Stimulated activated CD4-positive, alpha-beta T cell treated with anti-CD3 and anti-CD28 coated beads, TNF-alpha, amount 100 ng/mL, for 1 hour (primary cell): ENCODE data around the gene C17orf113.

ENCODE experiments used
- DNase-seq, 3 donors: peaks; one replicate each; pipeline ENCODE4 v3.0.0-alpha.2; 2020; ENCODE audit warnings: low read depth in 3 of 3, low spot score in 1 of 3

C17orf113 gene

GRCh38 chr17:42050393-42051012 lies at the start of gene C17orf113:
Gene C17orf113 (minus strand): TSS chr17:42050601. CDS start chr17:42043376, 7,225 bp downstream.
- peak in 1 of 3 donors; percentile 20 for DNase-seq

GRCh38 chr17:42098730-42099399 lies 48.5 kb upstream of the C17orf113 start:
- DNase-seq: no peak

- DNase-seq: peak in 1 of 3 donors; percentile 49
Measured at GRCh38 chr17:42097691-42098631, 47.6 kb upstream of the C17orf113 start, which contains the start of gene ZNF385C. Gene ZNF385C (minus strand): TSS chr17:42098473. CDS start chr17:42063056, 35,417 bp downstream.

- DNase-seq: no peak
Measured at GRCh38 chr17:42096360-42097111, 46.1 kb upstream of the C17orf113 start.

- DNase-seq: no peak
Measured at GRCh38 chr17:42094375-42095069, 44.1 kb upstream of the C17orf113 start.

GRCh38 chr17:42092939-42093338 lies 42.5 kb upstream of the C17orf113 start:
- DNase-seq: no peak

GRCh38 chr17:42090964-42091790 lies 40.8 kb upstream of the C17orf113 start:
- DNase-seq: no peak

- no peak for DNase-seq
Measured at GRCh38 chr17:42088736-42089135, 38.3 kb upstream of the C17orf113 start.

- DNase-seq: no peak
Measured at GRCh38 chr17:42087736-42088705, 37.6 kb upstream of the C17orf113 start.

GRCh38 chr17:42087042-42087701 lies 36.8 kb upstream of the C17orf113 start:
- no peak for DNase-seq

GRCh38 chr17:42081516-42082129 lies 31.2 kb upstream of the C17orf113 start:
- no peak for DNase-seq

- no peak for DNase-seq
Measured at GRCh38 chr17:42079541-42079940, 29.1 kb upstream of the C17orf113 start.

GRCh38 chr17:42078396-42079043 lies 28.1 kb upstream of the C17orf113 start:
- DNase-seq: no peak

- DNase-seq: no peak
Measured at GRCh38 chr17:42077755-42078154, 27.4 kb upstream of the C17orf113 start.

- DNase-seq: no peak
Measured at GRCh38 chr17:42076797-42077559, 26.6 kb upstream of the C17orf113 start.

GRCh38 chr17:42075789-42076188 lies 25.4 kb upstream of the C17orf113 start:
- no peak for DNase-seq
